GM23338 (cell line): ENCODE data around the gene PRDM10. TPM values are rescaled to one million over a fixed set of nuclear protein-coding genes. Genes with fewer than 3 reads are reported as not detected.

Source experiments
- ATAC-seq: fragments of 200-7000 bp; cut with Tn5 transposase; 3 replicates; pipeline ENCODE4 v1.9.1; 2020
- DNase-seq: peaks from one replicate; pipeline ENCODE4 v3.0.0-alpha.2; 2015; ENCODE audit warnings: low spot score
- H2AFZ ChIP-seq: fragments of 200-600 bp; sonication (generic); 2 replicates; pipeline ENCODE4 v1.8.0; 2016; ENCODE audit warnings: antibody characterized with exemption, mild to moderate bottlenecking, moderate library complexity
- H3F3A ChIP-seq: fragments of 200-600 bp; sonication (generic); replicated peaks from 2 replicates; pipeline ENCODE4 v1.8.0; 2017; ENCODE audit warnings: antibody characterized with exemption, mixed run types, low read depth
- H3K27ac ChIP-seq: fragments of 200-600 bp; sonication (generic); 2 replicates; pipeline ENCODE4 v1.6.1; 2016; ENCODE audit warnings: low read depth
- H3K27me3 ChIP-seq: fragments of 200-600 bp; sonication (generic); 2 replicates; pipeline ENCODE4 v1.8.0; 2016; ENCODE audit warnings: mild to moderate bottlenecking, mixed run types, moderate library complexity; ENCODE audit not compliant: insufficient read depth
- H3K36me3 ChIP-seq: fragments of 200-600 bp; sonication (generic); 2 replicates; pipeline ENCODE4 v1.8.0; 2016; ENCODE audit warnings: mild to moderate bottlenecking; ENCODE audit not compliant: insufficient read depth
- H3K4me1 ChIP-seq: fragments of 200-600 bp; sonication (generic); 2 replicates; pipeline ENCODE4 v1.8.0; 2016; ENCODE audit warnings: mild to moderate bottlenecking, moderate library complexity; ENCODE audit not compliant: insufficient read depth
- H3K4me2 ChIP-seq: fragments of 200-600 bp; sonication (generic); 2 replicates; pipeline ENCODE4 v1.7.1; 2017; ENCODE audit warnings: mixed run types
- H3K4me3 ChIP-seq: fragments of 200-600 bp; sonication (generic); 2 replicates; pipeline ENCODE4 v1.6.1; 2016; ENCODE audit warnings: mixed run types
- H3K79me2 ChIP-seq: fragments of 200-600 bp; sonication (generic); replicated peaks from 2 replicates; pipeline ENCODE4 v1.8.0; 2017; ENCODE audit warnings: mild to moderate bottlenecking; ENCODE audit not compliant: insufficient read depth
- H3K9me2 ChIP-seq: fragments of 200-600 bp; sonication (generic); 2 replicates; pipeline ENCODE4 v1.8.0; 2017; ENCODE audit not compliant: insufficient read depth
- H4K20me1 ChIP-seq: fragments of 200-600 bp; sonication (generic); replicated peaks from 2 replicates; pipeline ENCODE4 v1.8.0; 2017; ENCODE audit warnings: mild to moderate bottlenecking; ENCODE audit not compliant: insufficient read depth
- H3K27ac Mint-ChIP-seq: 2 replicates; pipeline ENCODE4 v1.8.0; 2020; ENCODE audit warnings: inconsistent platforms, mild to moderate bottlenecking, moderate library complexity, mixed read lengths
- H3K27me3 Mint-ChIP-seq: 3 replicates; pipeline ENCODE4 v1.8.0; 2022; ENCODE audit warnings: low read depth, mild to moderate bottlenecking, moderate library complexity, mixed read lengths, inconsistent platforms; ENCODE audit not compliant: insufficient read depth, poor library complexity
- H3K36me3 Mint-ChIP-seq: 3 replicates; pipeline ENCODE4 v1.8.0; 2021; ENCODE audit warnings: low read depth, mild to moderate bottlenecking, inconsistent platforms, moderate library complexity, mixed read lengths
- H3K4me1 Mint-ChIP-seq: 3 replicates; pipeline ENCODE4 v1.8.0; 2020; ENCODE audit warnings: mild to moderate bottlenecking, inconsistent platforms, mixed read lengths
- H3K4me3 Mint-ChIP-seq: 3 replicates; pipeline ENCODE4 v1.8.0; 2021; ENCODE audit warnings: moderate library complexity, mild to moderate bottlenecking, inconsistent platforms, mixed read lengths
- H3K9me3 Mint-ChIP-seq: 3 replicates; pipeline ENCODE4 v1.8.0; 2020; ENCODE audit warnings: moderate library complexity, mild to moderate bottlenecking, inconsistent platforms, mixed read lengths
- CREB1 ChIP-seq: fragments of 250-450 bp; sonication (Bioruptor Pico); IDR thresholded peaks from 2 replicates; pipeline ENCODE4 v1.5.0; 2020; ENCODE audit warnings: low read depth, mild to moderate bottlenecking, moderate library complexity
- ETS1 ChIP-seq: IDR thresholded peaks from 2 replicates; pipeline ENCODE4 v1.6.1; 2016; ENCODE audit warnings: antibody characterized with exemption
- EZH2phosphoT487 ChIP-seq: fragments of 200-600 bp; sonication (generic); IDR thresholded peaks from one replicate; pipeline ENCODE4 v1.8.1; 2018; ENCODE audit warnings: antibody characterized with exemption; ENCODE audit not compliant: unreplicated experiment
- JUNB ChIP-seq: IDR thresholded peaks from one replicate; pipeline ENCODE4 v1.6.1; 2016; ENCODE audit warnings: antibody characterized with exemption; ENCODE audit not compliant: unreplicated experiment
- NANOG ChIP-seq: IDR thresholded peaks from 2 replicates; pipeline ENCODE4 v1.6.1; 2016; ENCODE audit warnings: antibody characterized with exemption, borderline replicate concordance
- POLR2AphosphoS5 ChIP-seq: IDR thresholded peaks from 2 replicates; pipeline ENCODE4 v1.6.1; 2016; ENCODE audit warnings: antibody characterized with exemption, low read depth
- REST ChIP-seq: IDR thresholded peaks from one replicate; pipeline ENCODE4 v1.6.1; 2018; ENCODE audit warnings: antibody characterized with exemption; ENCODE audit not compliant: unreplicated experiment
- STAT1 ChIP-seq: IDR thresholded peaks from one replicate; pipeline ENCODE4 v1.6.1; 2016; ENCODE audit warnings: antibody characterized with exemption; ENCODE audit not compliant: unreplicated experiment
- ZNF114 ChIP-seq: fragments of 250-450 bp; sonication (Bioruptor Pico); IDR thresholded peaks from 2 replicates; pipeline ENCODE4 v1.5.0; 2020; ENCODE audit warnings: mild to moderate bottlenecking, moderate library complexity
- ZNF462 ChIP-seq: fragments of 250-450 bp; sonication (Bioruptor Pico); IDR thresholded peaks from 2 replicates; pipeline ENCODE4 v1.5.0; 2020; ENCODE audit warnings: mild to moderate bottlenecking, moderate library complexity
- polyA plus RNA-seq: library from polyadenylated mRNA; unstranded; fragments of >200 nt; fragmentation: Nextera tagmentation; extraction: Ambion mirVana; gene quantifications from 2 replicates; pipeline ENCODE4 v1.2.1, GENCODE V29; 2016
- total RNA-seq: library from RNA; depleted of rRNA; stranded (reverse); fragments of >200 nt; shearing (Covaris generic); gene quantifications from 2 replicates; pipeline ENCODE4 v1.2.3, GENCODE V29; 2014

Gene PRDM10
- total and polyA plus RNA-seq, 2 experiments from 2014 or later = 5.2 to 14.9 TPM

GRCh38 chr11:130047141-130047540 is 44.5 kb upstream of the PRDM10 start (continued):
- TF ChIP-seq REST (no peak), POLR2AphosphoS5 (no peak), ETS1 (no peak), EZH2phosphoT487 (no peak), ZNF114 (CRISPR knock-in tag) (no peak), JUNB (no peak)

GRCh38 chr11:130043575-130043974 is 40.9 kb upstream of the PRDM10 start:
- no peak overlapping the region for H3K27ac ChIP-seq
- H3K4me1 ChIP-seq = no peaks in the 10 kb centered on the region
- no peaks in the 10 kb centered on the region for H3K9me2 ChIP-seq
- H3K27me3 ChIP-seq = no peaks in the 10 kb centered on the region
- no peak for DNase-seq
- Mint-ChIP-seq H3K27me3 (peaks cover 7% of the 10 kb centered on the region), H3K36me3 (peaks cover 11% of the 10 kb centered on the region; the same call in 2 of the 3 replicates), H3K9me3 (peaks cover 15% of the 10 kb centered on the region; the same call in 2 of the 3 replicates), H3K4me3 (no peak overlapping the region), H3K27ac (no peak overlapping the region), H3K4me1 (no peaks in the 10 kb centered on the region; the same call in 2 of the 3 replicates)
- H3K4me3 ChIP-seq = no peak overlapping the region
- no peak overlapping the region for H2AFZ ChIP-seq
- H3K36me3 ChIP-seq = no peaks in the 10 kb centered on the region; the same call in 1 of the 2 replicates
- no peak overlapping the region for H3K4me2 ChIP-seq
- H3F3A ChIP-seq = no peaks in the 10 kb centered on the region
- no peak for ATAC-seq
- H3K79me2 ChIP-seq = no peaks in the 10 kb centered on the region
- H4K20me1 ChIP-seq = no peaks in the 10 kb centered on the region
- no peak for TF ChIP-seq POLR2AphosphoS5
- TF ChIP-seq NANOG = no peak
- no peak for TF ChIP-seq REST
- no peak for TF ChIP-seq ZNF462
- no peak for TF ChIP-seq STAT1
- TF ChIP-seq ZNF114 (CRISPR knock-in tag) = no peak
- TF ChIP-seq CREB1 = no peak
- TF ChIP-seq EZH2phosphoT487 = no peak
